Esophagus squamous epithelium (tissue), 5 donors: ENCODE measurements around the gene JARID2. TPM values are rescaled to one million over a fixed set of nuclear protein-coding genes. Genes with fewer than 3 reads are reported as not detected.

Source experiments
- DNase-seq: peaks from one replicate; lab custom pipeline; 2025; lab: John Stamatoyannopoulos, UW
- H3K27ac ChIP-seq, 4 donors: fragments of 200-600 bp; sonication (generic); one replicate each; pipeline ENCODE4 v1.5.1; 2016 to 2019; ENCODE audit warnings: mild to moderate bottlenecking in 1 of 4
- H3K27me3 ChIP-seq, 4 donors: fragments of 200-600 bp; sonication (generic); 1 replicate in 3 of 4; 2 replicates in 1 of 4; pipeline versions ENCODE4 v1.5.1 to v1.6.0; 2017 to 2021; ENCODE audit warnings: antibody characterized with exemption in 1 of 4
- H3K36me3 ChIP-seq, 3 donors: fragments of 200-600 bp; sonication (generic); one replicate each; pipeline ENCODE4 v1.5.1; 2016 to 2019
- H3K4me1 ChIP-seq, 3 donors: fragments of 200-600 bp; sonication (generic); one replicate each; pipeline ENCODE4 v1.5.1; 2017 to 2019
- H3K4me3 ChIP-seq, 4 donors: fragments of 200-600 bp; sonication (generic); 1 replicate in 3 of 4; 2 replicates in 1 of 4; pipeline ENCODE4 v1.5.1; 2016 to 2019; ENCODE audit warnings: mild to moderate bottlenecking in 2 of 4, moderate library complexity in 1 of 4
- H3K9me3 ChIP-seq, 3 donors: fragments of 200-600 bp; sonication (generic); one replicate each; pipeline ENCODE4 v1.5.1; 2016 to 2019
- POLR2A ChIP-seq, 4 donors: fragments of 450-650 bp; IDR thresholded peaks; one replicate each; pipeline ENCODE4 v1.6.1; 2017; ENCODE audit warnings: antibody characterized with exemption in 4 of 4, mild to moderate bottlenecking in 4 of 4, moderate library complexity in 3 of 4
- WGBS, 2 donors: methylation state at CpG; one replicate each; pipeline ENCODE4 v1.1.5; 2018; 5-methylcytosine and 5-hydroxymethylcytosine counted together
- intact Hi-C: fragments of 100-400 bp; cut with DNase I; formaldehyde crosslinking; loops from one replicate; pipeline ENCODE4 v1.15.0; 2022
- total RNA-seq, 4 donors: library from RNA; depleted of rRNA; stranded (reverse); fragments of >200 nt; gene quantifications; one replicate each; pipeline ENCODE4 v1.1.0, GENCODE V29; 2016
- TF ChIP-seq, protein P1 (sequence below), 6 experiments: fragments of 450-650 bp in 4 of 6; fragments of 200-600 bp in 2 of 6; sonication (generic) in 2 of 6; IDR thresholded peaks; one replicate each; pipeline ENCODE4 v1.5.1; 2016 to 2019; ENCODE audit warnings: antibody characterized with exemption in 6 of 6, mild to moderate bottlenecking in 4 of 6, moderate library complexity in 4 of 6
- donor health status: DM: yes; HTN: yes; CAD: no.

Gene JARID2
- total RNA-seq, 4 donors from 2014 or later: 13.3 to 19.6 (median 16.3) TPM

DNA sequence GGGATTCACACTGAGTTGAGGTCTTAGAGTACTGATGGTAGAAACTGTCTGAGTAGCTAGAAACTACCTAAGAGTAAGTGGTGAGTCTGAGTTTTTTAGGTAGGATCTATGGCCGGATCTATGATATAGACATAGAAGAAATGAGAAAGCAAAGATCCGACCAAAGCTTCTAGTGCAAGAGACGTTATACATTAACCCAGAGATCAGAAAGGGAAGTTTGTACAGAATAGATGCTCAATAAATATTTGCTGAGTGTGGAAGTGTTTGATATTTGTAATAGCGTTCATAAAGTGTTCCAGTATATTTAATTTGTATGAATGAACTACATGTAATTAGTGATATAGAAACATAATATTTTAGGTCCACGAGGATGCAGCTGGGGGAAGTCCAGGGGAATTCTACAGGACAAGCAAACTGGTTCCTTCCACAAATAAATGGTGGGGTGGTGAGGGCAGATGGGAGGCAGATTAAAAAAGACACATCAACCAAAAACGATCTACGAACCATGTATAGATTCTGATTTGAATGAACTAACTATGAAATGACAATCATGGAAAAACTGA is 31.9 kb upstream of the JARID2 start:
- 79 to 88% methylated on average over 7 of the region's 7 CpGs for WGBS, 2 donors
- Histone ChIP-seq H3K36me3 (no peaks in the 10 kb centered on the region), H3K27ac (no peak overlapping the region), H3K27me3 (no peaks in the 10 kb centered on the region), H3K9me3 (no peaks in the 10 kb centered on the region), H3K4me1 (no peaks in the 10 kb centered on the region), H3K4me3 (no peak overlapping the region)
- intact Hi-C loops: no loop called here
- DNase-seq: no peak
- TF ChIP-seq POLR2A (IDR thresholded peaks at IDR 0.05): no peak
- TF ChIP-seq, protein P1, sequence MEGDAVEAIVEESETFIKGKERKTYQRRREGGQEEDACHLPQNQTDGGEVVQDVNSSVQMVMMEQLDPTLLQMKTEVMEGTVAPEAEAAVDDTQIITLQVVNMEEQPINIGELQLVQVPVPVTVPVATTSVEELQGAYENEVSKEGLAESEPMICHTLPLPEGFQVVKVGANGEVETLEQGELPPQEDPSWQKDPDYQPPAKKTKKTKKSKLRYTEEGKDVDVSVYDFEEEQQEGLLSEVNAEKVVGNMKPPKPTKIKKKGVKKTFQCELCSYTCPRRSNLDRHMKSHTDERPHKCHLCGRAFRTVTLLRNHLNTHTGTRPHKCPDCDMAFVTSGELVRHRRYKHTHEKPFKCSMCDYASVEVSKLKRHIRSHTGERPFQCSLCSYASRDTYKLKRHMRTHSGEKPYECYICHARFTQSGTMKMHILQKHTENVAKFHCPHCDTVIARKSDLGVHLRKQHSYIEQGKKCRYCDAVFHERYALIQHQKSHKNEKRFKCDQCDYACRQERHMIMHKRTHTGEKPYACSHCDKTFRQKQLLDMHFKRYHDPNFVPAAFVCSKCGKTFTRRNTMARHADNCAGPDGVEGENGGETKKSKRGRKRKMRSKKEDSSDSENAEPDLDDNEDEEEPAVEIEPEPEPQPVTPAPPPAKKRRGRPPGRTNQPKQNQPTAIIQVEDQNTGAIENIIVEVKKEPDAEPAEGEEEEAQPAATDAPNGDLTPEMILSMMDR (IDR thresholded peaks at IDR 0.05): no peak

DNA sequence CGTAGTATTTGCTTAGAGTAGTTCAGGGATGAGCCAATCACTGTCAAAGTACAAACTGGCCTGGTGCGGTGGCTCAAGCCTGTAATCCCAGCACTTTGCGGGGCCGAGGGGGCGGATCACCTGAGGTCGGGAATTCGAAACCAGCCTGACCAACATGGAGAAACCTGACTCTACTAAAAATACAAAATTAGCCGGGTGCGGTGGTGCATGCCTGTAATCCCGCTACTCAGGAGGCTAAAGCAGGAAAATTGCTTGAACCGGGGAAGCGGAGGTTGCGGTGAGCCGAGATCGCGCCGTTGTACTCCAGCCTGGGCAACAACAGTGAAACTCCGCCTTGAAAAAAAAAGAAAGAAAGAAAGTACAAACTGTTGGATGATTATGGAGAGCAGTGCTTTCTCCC is 27.5 kb upstream of the JARID2 start:
- WGBS, 2 donors: 91 to 98% methylated on average over 18 of the region's 18 CpGs
- no peaks in the 10 kb centered on the region for H3K27me3 ChIP-seq
- H3K4me1 ChIP-seq: peaks cover 0 to 13% (median 7%) of the 10 kb centered on the region in 3 donors
- H3K4me3 ChIP-seq: no peak overlapping the region
- H3K36me3 ChIP-seq: no peaks in the 10 kb centered on the region
- TF ChIP-seq, protein P1 (IDR thresholded peaks at IDR 0.05): no peak
- no peak for TF ChIP-seq POLR2A (IDR thresholded peaks at IDR 0.05)
- DNase-seq: no peak
- H3K27ac ChIP-seq: no peak overlapping the region
- intact Hi-C loops: no loop called here
- H3K9me3 ChIP-seq: no peaks in the 10 kb centered on the region

DNA sequence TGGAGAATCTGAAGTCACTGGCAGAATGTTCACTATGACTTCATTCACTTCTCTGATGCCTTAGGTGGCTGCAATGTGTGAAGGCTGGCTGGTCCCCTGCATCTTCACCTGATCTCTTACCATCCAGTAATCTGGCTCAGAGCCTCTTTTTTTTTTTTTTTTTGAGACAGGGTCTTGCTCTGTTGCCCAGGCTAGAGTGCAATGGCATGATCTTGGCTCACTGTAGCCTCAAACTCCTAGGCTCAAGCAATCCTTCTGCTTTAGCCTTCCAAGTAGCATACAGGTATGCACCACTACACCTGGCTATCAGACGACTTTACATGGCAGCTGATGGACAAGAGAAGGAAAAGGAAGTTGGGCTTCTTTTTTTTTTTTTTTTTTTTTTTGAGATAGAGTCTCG is 25.8 kb upstream of the JARID2 start:
- no peak overlapping the region for H3K27ac ChIP-seq
- no peaks in the 10 kb centered on the region for H3K27me3 ChIP-seq
- no peaks in the 10 kb centered on the region for H3K36me3 ChIP-seq
- TF ChIP-seq POLR2A (IDR thresholded peaks at IDR 0.05): no peak
- TF ChIP-seq, protein P1 (IDR thresholded peaks at IDR 0.05): no peak
- H3K9me3 ChIP-seq: no peaks in the 10 kb centered on the region
- intact Hi-C loops: no loop called here
- H3K4me3 ChIP-seq: no peak overlapping the region
- WGBS, 2 donors: 71 to 83% methylated on average over 2 of the region's 2 CpGs
- peaks cover 0 to 13% (median 7%) of the 10 kb centered on the region in 3 donors for H3K4me1 ChIP-seq
- no peak for DNase-seq

DNA sequence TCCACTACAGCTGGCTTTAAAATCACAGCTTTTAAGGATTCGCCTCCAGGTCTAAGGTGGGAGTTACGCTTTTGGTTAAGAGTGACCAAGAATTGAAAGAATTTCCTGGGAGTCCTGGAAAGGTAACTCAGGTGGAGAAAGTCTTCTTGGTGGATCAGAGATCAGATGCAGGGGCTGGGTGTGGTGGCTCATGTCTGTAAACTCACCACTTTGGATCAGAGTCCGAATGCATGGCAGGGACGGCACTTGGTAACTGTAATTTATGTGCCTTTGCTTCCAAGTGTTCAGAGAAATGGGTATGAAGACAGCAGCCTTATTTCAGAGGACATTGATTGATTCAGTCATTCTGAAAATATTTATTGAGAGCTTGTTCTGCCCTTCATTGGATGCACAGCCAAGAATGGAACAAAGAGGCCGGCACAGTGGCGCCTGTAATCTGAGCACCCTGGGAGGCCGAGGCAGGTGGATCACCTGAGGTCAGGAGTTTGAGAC is 18.0 kb upstream of the JARID2 start:
- H3K4me3 ChIP-seq: no peak overlapping the region
- intact Hi-C loops: no loop called here
- H3K27ac ChIP-seq: no peak overlapping the region
- TF ChIP-seq, protein P1 (IDR thresholded peaks at IDR 0.05): no peak
- no peak for TF ChIP-seq POLR2A (IDR thresholded peaks at IDR 0.05)
- no peaks in the 10 kb centered on the region for H3K4me1 ChIP-seq
- DNase-seq: no peak
- WGBS, 2 donors: 93% methylated on average over 4 to 7 of the region's 7 CpGs
- no peaks in the 10 kb centered on the region for H3K36me3 ChIP-seq
- no peaks in the 10 kb centered on the region for H3K27me3 ChIP-seq
- H3K9me3 ChIP-seq: no peaks in the 10 kb centered on the region

DNA sequence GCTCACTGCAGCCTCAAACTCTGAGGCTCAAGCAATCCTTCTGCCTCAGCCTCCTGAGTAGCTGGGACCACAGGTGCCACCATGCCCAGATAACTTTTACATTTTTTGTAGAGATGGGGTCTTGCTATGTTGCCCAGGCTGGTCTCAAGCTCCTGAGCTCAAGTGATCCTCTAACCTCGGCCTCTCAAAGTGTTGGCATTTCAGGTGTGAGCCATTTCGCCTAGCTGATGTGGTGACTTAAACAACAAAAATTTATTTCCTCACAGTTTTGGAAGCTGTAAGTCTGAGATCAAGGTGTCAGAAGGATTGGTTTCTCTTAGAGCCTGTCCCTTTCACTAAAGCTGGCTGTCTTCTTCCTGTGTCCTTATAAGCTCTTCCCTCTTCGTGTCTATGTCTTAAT is 15.0 kb upstream of the JARID2 start:
- no peaks in the 10 kb centered on the region for H3K27me3 ChIP-seq
- no peak for TF ChIP-seq POLR2A (IDR thresholded peaks at IDR 0.05)
- TF ChIP-seq, protein P1 (IDR thresholded peaks at IDR 0.05): no peak
- H3K27ac ChIP-seq: no peak overlapping the region
- no peaks in the 10 kb centered on the region for H3K9me3 ChIP-seq
- no peaks in the 10 kb centered on the region for H3K36me3 ChIP-seq
- H3K4me3 ChIP-seq: no peak overlapping the region
- WGBS, 2 donors: 66 to 68% methylated on average over 3 of the region's 3 CpGs
- DNase-seq: no peak
- intact Hi-C loops: no loop called here
- no peaks in the 10 kb centered on the region for H3K4me1 ChIP-seq
